SU-DHL-6 (cell line): ENCODE measurements around the gene TCEAL1.

ENCODE experiments used
- EZH2phosphoT487 ChIP-seq: fragments of 200-600 bp; sonication (generic), shearing (Covaris generic); conservative IDR thresholded peaks from 2 replicates; pipeline ENCODE4 v1.6.1; 2018; ENCODE audit warnings: mild to moderate bottlenecking, antibody characterized with exemption, low read length, moderate library complexity, mixed read lengths
- TF ChIP-seq, protein P1 (sequence below): fragments of 200-600 bp; sonication (generic); IDR thresholded peaks from one replicate; pipeline ENCODE4 v1.5.1; 2017; ENCODE audit warnings: antibody characterized with exemption, mild to moderate bottlenecking, low read length, moderate library complexity; ENCODE audit not compliant: insufficient read depth, poor library complexity, severe bottlenecking

DNA sequence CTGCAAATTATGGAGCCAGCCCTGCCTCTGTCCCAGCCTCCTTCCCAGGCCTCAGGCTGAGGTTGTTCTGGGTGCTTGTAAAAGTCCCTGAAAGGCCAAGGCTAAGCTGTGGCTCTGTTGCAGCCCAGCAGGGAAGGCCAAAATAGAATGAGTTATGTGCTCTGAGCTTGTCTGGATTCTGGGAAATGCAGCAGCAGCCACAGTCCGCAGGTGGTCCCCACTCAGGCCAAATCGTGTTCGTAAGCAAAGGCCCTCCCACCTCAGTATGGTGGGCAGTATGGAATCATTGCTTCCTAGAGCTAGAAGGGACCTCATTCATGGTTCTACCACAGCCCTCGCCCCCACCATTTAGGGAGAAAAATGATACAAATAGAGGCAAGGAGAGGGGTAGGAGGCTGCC is 4.7 kb upstream of the TCEAL1 start:
- TF ChIP-seq, protein P1, sequence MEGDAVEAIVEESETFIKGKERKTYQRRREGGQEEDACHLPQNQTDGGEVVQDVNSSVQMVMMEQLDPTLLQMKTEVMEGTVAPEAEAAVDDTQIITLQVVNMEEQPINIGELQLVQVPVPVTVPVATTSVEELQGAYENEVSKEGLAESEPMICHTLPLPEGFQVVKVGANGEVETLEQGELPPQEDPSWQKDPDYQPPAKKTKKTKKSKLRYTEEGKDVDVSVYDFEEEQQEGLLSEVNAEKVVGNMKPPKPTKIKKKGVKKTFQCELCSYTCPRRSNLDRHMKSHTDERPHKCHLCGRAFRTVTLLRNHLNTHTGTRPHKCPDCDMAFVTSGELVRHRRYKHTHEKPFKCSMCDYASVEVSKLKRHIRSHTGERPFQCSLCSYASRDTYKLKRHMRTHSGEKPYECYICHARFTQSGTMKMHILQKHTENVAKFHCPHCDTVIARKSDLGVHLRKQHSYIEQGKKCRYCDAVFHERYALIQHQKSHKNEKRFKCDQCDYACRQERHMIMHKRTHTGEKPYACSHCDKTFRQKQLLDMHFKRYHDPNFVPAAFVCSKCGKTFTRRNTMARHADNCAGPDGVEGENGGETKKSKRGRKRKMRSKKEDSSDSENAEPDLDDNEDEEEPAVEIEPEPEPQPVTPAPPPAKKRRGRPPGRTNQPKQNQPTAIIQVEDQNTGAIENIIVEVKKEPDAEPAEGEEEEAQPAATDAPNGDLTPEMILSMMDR: no peak
- no peak for TF ChIP-seq EZH2phosphoT487
